Measurements from ENCODE around the gene PCBP3. TPM values are rescaled to one million over a fixed set of nuclear protein-coding genes. Genes with fewer than 3 reads are reported as not detected.

Gene PCBP3
- total and polyA plus RNA-seq, 2 of the 13 experiments (the other 11 are each of a cell fraction or from before 2014, with no cell fraction given): not detected

GRCh38 chr21:45913418-45913765, 269.9 kb downstream of the PCBP3 start:
- intact Hi-C loops (cut with micrococcal nuclease; ENCODE audit: unreplicated experiment) (no loop called here), in situ Hi-C loops (cut with HindIII; ENCODE audit: extremely low pct_ligation_motif_present, low pct_unique_long_range_greater_than_20kb) (no loop called here)
- Histone ChIP-seq H3K4me3 (replicated peaks in 1 of 3; ENCODE audit: insufficient read depth in 1 of 3, low read depth in 2 of 3, low read length in 3 of 3) (no peak overlapping the region), H3K9ac (ENCODE audit: insufficient read depth, low read depth, low read length) (no peak overlapping the region), H3K9me3 (ENCODE audit: low read length) (no peaks in the 10 kb centered on the region), H3K4me1 (ENCODE audit: insufficient read depth, low read length) (no peaks in the 10 kb centered on the region), H2AFZ (ENCODE audit: low read length) (no peak overlapping the region), H4K20me1 (ENCODE audit: insufficient read depth, low read length) (no peaks in the 10 kb centered on the region), H3K27me3 (ENCODE audit: control insufficient read depth in 1 of 2, insufficient read depth in 2 of 2, low read length in 2 of 2) (peaks cover 4 to 56% of the 10 kb centered on the region in 2 experiments; a peak in 4 of 5 replicates), H3K36me3 (replicated peaks in 1 of 2; ENCODE audit: control insufficient read depth in 1 of 2, insufficient read depth in 2 of 2, low read length in 2 of 2) (no peaks in the 10 kb centered on the region), H3K27ac (ENCODE audit: extremely low read length, insufficient read depth, low read length) (no peak overlapping the region), H3K4me2 (ENCODE audit: low read depth, low read length) (no peak overlapping the region), H3K79me2 (ENCODE audit: insufficient read depth, low read length) (no peaks in the 10 kb centered on the region)
- no peak for FAIRE-seq
- BruUV-seq (replicated peaks): no TSS peak
- ChIA-PET POLR2A (no interaction called here), CTCF (ENCODE audit: low intra/inter-chr PET ratio, low total read pairs) (no interaction called here)
- no peak for ATAC-seq
- WGBS (ENCODE audit: low lambda C conversion rate): 17% methylated on average over 6 of the region's 10 CpGs
- no peak for DNase-seq (ENCODE audit: low spot score)
- no peak for TF ChIP-seq FOXO4 (CRISPR knock-in tag; conservative IDR thresholded peaks at IDR 0.05)
- no peak for TF ChIP-seq DBP (CRISPR knock-in tag; IDR thresholded peaks at IDR 0.05; ENCODE audit: not compliant biosample characterization)
- TF ChIP-seq ZNF891 (CRISPR knock-in tag; IDR thresholded peaks at IDR 0.05): no peak
- TF ChIP-seq NR2C2 (CRISPR knock-in tag; IDR thresholded peaks at IDR 0.05; ENCODE audit: borderline replicate concordance): no peak
- TF ChIP-seq HIC2 (CRISPR knock-in tag; IDR thresholded peaks at IDR 0.05; ENCODE audit: low read depth): no peak
- no peak for TF ChIP-seq DRAP1 (CRISPR knock-in tag; IDR thresholded peaks at IDR 0.05)
- no peak for TF ChIP-seq ZNF512B (CRISPR knock-in tag; IDR thresholded peaks at IDR 0.05; ENCODE audit: borderline replicate concordance)
- no peak for TF ChIP-seq PLSCR1 (CRISPR knock-in tag; IDR thresholded peaks at IDR 0.05; ENCODE audit: borderline replicate concordance)
- TF ChIP-seq SMAD1 (CRISPR knock-in tag; IDR thresholded peaks at IDR 0.05; ENCODE audit: borderline replicate concordance, low read depth): no peak
- TF ChIP-seq ZNF446 (CRISPR knock-in tag; IDR thresholded peaks at IDR 0.05): no peak
- TF ChIP-seq ZNF234 (CRISPR knock-in tag; conservative IDR thresholded peaks at IDR 0.05): no peak

Measured in HepG2 (cell line).